Measurements from ENCODE around the gene MICALL2.

MICALL2 gene

GRCh38 chr7:1402110-1402790, 57.0 kb downstream of the MICALL2 start:
- WGBS, 2 experiments (ENCODE audit: insufficient coverage in 2 of 2): 86 to 88% methylated on average over 11 of the region's 12 CpGs
- no peaks in the 10 kb centered on the region for H3K36me3 ChIP-seq (ENCODE audit: control insufficient read depth, insufficient read depth, low read length)
- H3K4me1 ChIP-seq (ENCODE audit: control insufficient read depth, insufficient read depth, low read length, poor library complexity, severe bottlenecking): no peaks in the 10 kb centered on the region
- H3K27ac ChIP-seq (ENCODE audit: low read depth, low read length, severe bottlenecking): no peak overlapping the region
- no peak overlapping the region for H3K4me3 ChIP-seq (ENCODE audit: extremely low read depth, insufficient read depth, low read length, poor library complexity, severe bottlenecking)
- no peaks in the 10 kb centered on the region for H3K9me3 ChIP-seq (ENCODE audit: control insufficient read depth, low read length)

DNA sequence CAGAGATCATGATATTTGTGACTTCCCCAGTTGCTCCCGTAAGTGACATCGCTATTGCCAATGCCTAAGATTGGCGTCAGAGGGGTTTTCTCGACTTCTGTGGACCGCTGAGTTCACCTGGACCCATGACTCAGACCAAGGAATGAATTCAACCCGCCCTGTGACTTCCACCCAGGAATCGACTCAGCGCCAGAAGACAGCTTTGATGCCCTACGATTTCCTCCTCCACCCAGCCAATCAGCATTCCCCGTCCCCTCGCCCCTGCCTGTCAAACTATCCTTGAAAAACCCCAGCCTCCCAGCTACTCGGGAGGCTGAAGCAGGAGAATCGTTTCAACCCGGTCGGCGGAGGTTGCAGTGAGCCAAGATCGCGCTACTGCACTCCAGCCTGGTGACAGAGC, 58.3 kb downstream of the MICALL2 start:
- Histone ChIP-seq H3K36me3 (ENCODE audit: control insufficient read depth, insufficient read depth, low read length) (no peaks in the 10 kb centered on the region), H3K4me1 (ENCODE audit: control insufficient read depth, insufficient read depth, low read length, poor library complexity, severe bottlenecking) (no peaks in the 10 kb centered on the region), H3K4me3 (ENCODE audit: extremely low read depth, insufficient read depth, low read length, poor library complexity, severe bottlenecking) (no peak overlapping the region), H3K9me3 (ENCODE audit: control insufficient read depth, low read length) (no peaks in the 10 kb centered on the region), H3K27ac (ENCODE audit: low read depth, low read length, severe bottlenecking) (no peak overlapping the region)
- WGBS, 2 experiments (ENCODE audit: insufficient coverage in 2 of 2): 33 to 34% methylated on average over 15 to 18 of the region's 18 CpGs

DNA sequence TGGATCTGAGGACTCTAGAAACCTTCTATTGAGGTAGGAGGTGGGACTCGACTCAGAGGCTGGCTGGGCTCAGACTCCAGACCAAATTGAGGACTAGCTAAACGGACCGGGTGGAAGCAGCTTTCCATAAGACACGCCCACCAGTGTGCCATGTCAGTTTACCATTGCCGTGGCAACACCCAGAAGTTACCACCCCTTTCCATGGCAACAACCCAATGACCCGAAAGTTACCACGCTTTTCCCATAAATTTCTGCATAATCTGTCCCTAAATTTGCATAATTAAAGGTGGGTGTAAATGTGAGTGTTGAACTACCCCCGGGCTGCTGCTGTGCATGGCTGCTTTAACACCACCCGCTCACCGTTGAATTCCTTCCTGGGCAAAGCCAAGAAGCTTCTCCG, 58.9 kb downstream of the MICALL2 start:
- Histone ChIP-seq H3K27ac (ENCODE audit: low read depth, low read length, severe bottlenecking) (no peak overlapping the region), H3K4me3 (ENCODE audit: extremely low read depth, insufficient read depth, low read length, poor library complexity, severe bottlenecking) (no peak overlapping the region), H3K36me3 (ENCODE audit: control insufficient read depth, insufficient read depth, low read length) (no peaks in the 10 kb centered on the region), H3K9me3 (ENCODE audit: control insufficient read depth, low read length) (no peaks in the 10 kb centered on the region), H3K4me1 (ENCODE audit: control insufficient read depth, insufficient read depth, low read length, poor library complexity, severe bottlenecking) (no peaks in the 10 kb centered on the region)
- WGBS, 2 experiments (ENCODE audit: insufficient coverage in 2 of 2): 39 to 44% methylated on average over 6 to 9 of the region's 11 CpGs

DNA sequence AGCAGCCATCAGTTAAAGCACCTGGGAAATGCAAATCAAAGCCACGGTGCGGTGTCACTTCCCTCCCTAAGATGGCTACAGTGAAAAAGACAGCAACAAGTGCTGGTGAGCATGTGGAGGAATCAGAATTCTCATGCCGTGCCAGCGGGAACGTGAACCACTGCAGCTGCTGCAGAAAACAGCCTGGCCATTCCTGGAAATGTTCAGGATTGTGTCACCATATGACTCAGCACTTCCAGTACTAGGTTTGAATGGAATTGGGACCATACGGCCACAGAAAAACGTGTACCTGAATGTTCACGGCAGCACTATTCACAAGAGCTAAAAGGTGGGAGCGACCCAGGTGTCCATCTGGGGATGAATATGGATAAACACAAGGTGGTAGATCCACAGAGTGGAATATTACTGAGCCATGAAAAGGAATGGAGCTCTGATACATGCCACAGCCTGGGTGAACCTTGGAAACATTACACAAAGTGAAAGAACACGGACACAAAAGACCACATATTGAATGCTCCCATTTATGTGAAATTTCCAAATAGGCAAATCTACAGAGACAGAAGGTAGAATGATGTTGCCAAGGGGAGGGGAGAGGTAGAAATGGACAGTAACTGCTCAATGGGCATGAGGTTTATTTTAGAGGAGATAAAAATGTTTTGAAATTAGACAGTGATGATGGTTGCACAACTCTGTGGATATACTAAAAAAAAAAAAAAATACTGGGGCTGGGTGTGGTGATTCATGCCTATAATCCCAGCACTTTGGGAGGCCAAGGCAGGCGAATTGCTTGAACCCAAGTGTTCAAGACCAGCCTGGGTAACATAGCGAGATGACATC, 61.6 kb downstream of the MICALL2 start:
- no peaks in the 10 kb centered on the region for H3K36me3 ChIP-seq (ENCODE audit: control insufficient read depth, insufficient read depth, low read length)
- no peak overlapping the region for H3K27ac ChIP-seq (ENCODE audit: low read depth, low read length, severe bottlenecking)
- no peaks in the 10 kb centered on the region for H3K4me1 ChIP-seq (ENCODE audit: control insufficient read depth, insufficient read depth, low read length, poor library complexity, severe bottlenecking)
- H3K4me3 ChIP-seq (ENCODE audit: extremely low read depth, insufficient read depth, low read length, poor library complexity, severe bottlenecking): no peak overlapping the region
- no peaks in the 10 kb centered on the region for H3K9me3 ChIP-seq (ENCODE audit: control insufficient read depth, low read length)
- 75 to 83% methylated on average over 10 to 11 of the region's 12 CpGs for WGBS, 2 experiments (ENCODE audit: insufficient coverage in 2 of 2)

GRCh38 chr7:1396195-1396594, 63.1 kb downstream of the MICALL2 start:
- Histone ChIP-seq H3K4me3 (ENCODE audit: extremely low read depth, insufficient read depth, low read length, poor library complexity, severe bottlenecking) (no peak overlapping the region), H3K9me3 (ENCODE audit: control insufficient read depth, low read length) (no peaks in the 10 kb centered on the region), H3K36me3 (ENCODE audit: control insufficient read depth, insufficient read depth, low read length) (no peaks in the 10 kb centered on the region), H3K4me1 (ENCODE audit: control insufficient read depth, insufficient read depth, low read length, poor library complexity, severe bottlenecking) (no peaks in the 10 kb centered on the region), H3K27ac (ENCODE audit: low read depth, low read length, severe bottlenecking) (no peak overlapping the region)
- 79 to 81% methylated on average over 7 of the region's 7 CpGs for WGBS, 2 experiments (ENCODE audit: insufficient coverage in 2 of 2)

- Histone ChIP-seq H3K4me3 (ENCODE audit: extremely low read depth, insufficient read depth, low read length, poor library complexity, severe bottlenecking) (no peak overlapping the region), H3K27ac (ENCODE audit: low read depth, low read length, severe bottlenecking) (no peak overlapping the region), H3K36me3 (ENCODE audit: control insufficient read depth, insufficient read depth, low read length) (no peaks in the 10 kb centered on the region), H3K9me3 (ENCODE audit: control insufficient read depth, low read length) (no peaks in the 10 kb centered on the region), H3K4me1 (ENCODE audit: control insufficient read depth, insufficient read depth, low read length, poor library complexity, severe bottlenecking) (no peaks in the 10 kb centered on the region)
- 76 to 80% methylated on average over 29 to 32 of the region's 33 CpGs for WGBS, 2 experiments (ENCODE audit: insufficient coverage in 2 of 2)
Measured at GRCh38 chr7:1395211-1396070, 63.8 kb downstream of the MICALL2 start.

- H3K9me3 ChIP-seq (ENCODE audit: control insufficient read depth, low read length): no peaks in the 10 kb centered on the region
- H3K4me3 ChIP-seq (ENCODE audit: extremely low read depth, insufficient read depth, low read length, poor library complexity, severe bottlenecking): no peak overlapping the region
- no peaks in the 10 kb centered on the region for H3K4me1 ChIP-seq (ENCODE audit: control insufficient read depth, insufficient read depth, low read length, poor library complexity, severe bottlenecking)
- H3K36me3 ChIP-seq (ENCODE audit: control insufficient read depth, insufficient read depth, low read length): no peaks in the 10 kb centered on the region
- 81 to 86% methylated on average over 3 to 4 of the region's 4 CpGs for WGBS, 2 experiments (ENCODE audit: insufficient coverage in 2 of 2)
- H3K27ac ChIP-seq (ENCODE audit: low read depth, low read length, severe bottlenecking): no peak overlapping the region
Measured at GRCh38 chr7:1394371-1394770, 64.9 kb downstream of the MICALL2 start.

DNA sequence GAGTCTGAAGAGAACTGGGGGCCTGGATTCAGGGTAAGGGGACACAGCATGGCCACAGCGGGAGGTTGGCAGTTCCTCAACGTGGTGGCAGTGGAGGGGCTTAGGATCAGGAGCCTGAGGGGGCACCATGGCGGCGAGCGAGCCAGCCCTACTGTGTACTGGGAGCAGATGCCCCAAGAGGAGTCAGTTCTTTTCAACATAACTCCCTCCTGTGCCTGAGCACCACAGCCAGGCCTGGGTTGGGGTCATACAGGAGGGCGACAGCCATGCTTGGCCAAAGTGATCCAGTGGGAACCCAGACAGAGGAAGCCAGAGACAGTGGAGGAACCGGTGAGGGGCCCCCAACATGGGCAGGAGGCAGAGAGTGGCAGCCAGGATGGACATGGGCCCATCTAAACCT, 65.8 kb downstream of the MICALL2 start:
- H3K36me3 ChIP-seq (ENCODE audit: control insufficient read depth, insufficient read depth, low read length): no peaks in the 10 kb centered on the region
- WGBS, 2 experiments (ENCODE audit: insufficient coverage in 2 of 2): 84% methylated on average over 7 of the region's 7 CpGs
- H3K4me3 ChIP-seq (ENCODE audit: extremely low read depth, insufficient read depth, low read length, poor library complexity, severe bottlenecking): no peak overlapping the region
- H3K9me3 ChIP-seq (ENCODE audit: control insufficient read depth, low read length): no peaks in the 10 kb centered on the region
- H3K27ac ChIP-seq (ENCODE audit: low read depth, low read length, severe bottlenecking): no peak overlapping the region
- no peaks in the 10 kb centered on the region for H3K4me1 ChIP-seq (ENCODE audit: control insufficient read depth, insufficient read depth, low read length, poor library complexity, severe bottlenecking)

DNA sequence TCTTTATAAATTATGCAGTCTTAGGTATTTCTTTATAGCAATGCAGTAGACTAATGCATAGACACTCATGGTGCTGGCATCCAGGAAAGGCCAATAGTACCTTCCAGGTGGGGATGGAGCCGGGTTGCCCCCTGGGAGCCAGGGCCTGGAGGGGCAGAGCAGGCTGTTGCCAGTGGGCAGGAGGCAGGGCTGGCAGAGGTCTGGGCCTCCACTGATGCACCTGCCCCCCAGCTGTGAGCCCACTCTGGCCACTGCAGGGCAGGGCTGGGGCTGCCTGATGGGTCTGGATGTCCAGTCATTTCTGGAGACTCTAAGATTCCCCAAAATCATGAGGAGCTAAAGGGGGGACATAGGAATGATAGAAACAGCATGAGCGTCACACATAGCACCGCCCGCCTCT, 66.7 kb downstream of the MICALL2 start:
- Histone ChIP-seq H3K4me3 (ENCODE audit: extremely low read depth, insufficient read depth, low read length, poor library complexity, severe bottlenecking) (no peak overlapping the region), H3K4me1 (ENCODE audit: control insufficient read depth, insufficient read depth, low read length, poor library complexity, severe bottlenecking) (no peaks in the 10 kb centered on the region), H3K36me3 (ENCODE audit: control insufficient read depth, insufficient read depth, low read length) (no peaks in the 10 kb centered on the region), H3K27ac (ENCODE audit: low read depth, low read length, severe bottlenecking) (no peak overlapping the region), H3K9me3 (ENCODE audit: control insufficient read depth, low read length) (no peaks in the 10 kb centered on the region)
- WGBS, 2 experiments (ENCODE audit: insufficient coverage in 2 of 2): 94 to 98% methylated on average over 4 of the region's 4 CpGs

DNA sequence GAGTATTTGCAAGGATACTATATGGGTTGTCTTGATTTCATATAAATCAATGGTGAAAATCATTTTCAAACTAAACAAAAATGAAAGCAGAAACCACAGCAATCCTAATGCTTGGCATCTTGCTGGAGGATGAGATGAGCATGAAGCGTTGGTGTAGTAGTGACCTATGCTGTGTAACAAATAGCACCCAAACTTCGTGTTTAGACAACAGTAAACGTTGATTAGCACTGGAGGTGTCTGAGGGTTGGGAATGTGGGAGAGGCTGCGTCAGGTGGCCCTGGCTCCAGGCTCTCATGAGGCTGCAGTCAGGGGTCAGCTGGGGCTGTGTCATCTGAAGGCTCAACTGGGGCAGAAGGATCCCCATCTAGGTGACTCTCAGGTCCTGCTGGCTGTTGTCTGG, 67.8 kb downstream of the MICALL2 start:
- 79 to 90% methylated on average over 4 of the region's 4 CpGs for WGBS, 2 experiments (ENCODE audit: insufficient coverage in 2 of 2)
- H3K4me3 ChIP-seq (ENCODE audit: extremely low read depth, insufficient read depth, low read length, poor library complexity, severe bottlenecking): no peak overlapping the region

More for the DNA sequence above, 67.8 kb downstream of the MICALL2 start:
- Histone ChIP-seq H3K36me3 (ENCODE audit: control insufficient read depth, insufficient read depth, low read length) (no peaks in the 10 kb centered on the region), H3K9me3 (ENCODE audit: control insufficient read depth, low read length) (no peaks in the 10 kb centered on the region), H3K4me1 (ENCODE audit: control insufficient read depth, insufficient read depth, low read length, poor library complexity, severe bottlenecking) (no peaks in the 10 kb centered on the region), H3K27ac (ENCODE audit: low read depth, low read length, severe bottlenecking) (no peak overlapping the region)

All from mesodermal cell (in vitro differentiated cells).